ENCODE data around the gene SLC7A7. TPM values are rescaled to one million over a fixed set of nuclear protein-coding genes. Genes with fewer than 3 reads are reported as not detected.

Gene SLC7A7
- total RNA-seq, 4 donors from 2014 or later: 11.7 to 136 (median 44.0) TPM

DNA sequence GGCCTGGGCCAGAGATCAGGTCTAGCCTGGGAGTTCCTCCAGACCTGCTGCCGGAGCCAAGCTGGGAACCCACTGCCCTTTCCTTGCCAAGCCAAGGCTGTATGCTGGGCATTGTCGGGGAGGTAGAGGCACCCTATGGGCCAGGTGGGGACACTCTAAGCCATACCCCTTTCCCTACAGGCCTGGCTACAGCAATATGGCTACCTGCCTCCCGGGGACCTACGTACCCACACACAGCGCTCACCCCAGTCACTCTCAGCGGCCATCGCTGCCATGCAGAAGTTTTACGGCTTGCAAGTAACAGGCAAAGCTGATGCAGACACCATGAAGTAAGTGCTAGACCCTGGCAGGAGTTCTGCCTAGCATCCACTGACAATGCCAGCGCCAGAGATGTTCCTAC lies 26.1 kb upstream of the SLC7A7 start:
- TF ChIP-seq, protein P1, sequence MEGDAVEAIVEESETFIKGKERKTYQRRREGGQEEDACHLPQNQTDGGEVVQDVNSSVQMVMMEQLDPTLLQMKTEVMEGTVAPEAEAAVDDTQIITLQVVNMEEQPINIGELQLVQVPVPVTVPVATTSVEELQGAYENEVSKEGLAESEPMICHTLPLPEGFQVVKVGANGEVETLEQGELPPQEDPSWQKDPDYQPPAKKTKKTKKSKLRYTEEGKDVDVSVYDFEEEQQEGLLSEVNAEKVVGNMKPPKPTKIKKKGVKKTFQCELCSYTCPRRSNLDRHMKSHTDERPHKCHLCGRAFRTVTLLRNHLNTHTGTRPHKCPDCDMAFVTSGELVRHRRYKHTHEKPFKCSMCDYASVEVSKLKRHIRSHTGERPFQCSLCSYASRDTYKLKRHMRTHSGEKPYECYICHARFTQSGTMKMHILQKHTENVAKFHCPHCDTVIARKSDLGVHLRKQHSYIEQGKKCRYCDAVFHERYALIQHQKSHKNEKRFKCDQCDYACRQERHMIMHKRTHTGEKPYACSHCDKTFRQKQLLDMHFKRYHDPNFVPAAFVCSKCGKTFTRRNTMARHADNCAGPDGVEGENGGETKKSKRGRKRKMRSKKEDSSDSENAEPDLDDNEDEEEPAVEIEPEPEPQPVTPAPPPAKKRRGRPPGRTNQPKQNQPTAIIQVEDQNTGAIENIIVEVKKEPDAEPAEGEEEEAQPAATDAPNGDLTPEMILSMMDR (IDR thresholded peaks at IDR 0.05; ENCODE audit: low read depth): no peak

DNA sequence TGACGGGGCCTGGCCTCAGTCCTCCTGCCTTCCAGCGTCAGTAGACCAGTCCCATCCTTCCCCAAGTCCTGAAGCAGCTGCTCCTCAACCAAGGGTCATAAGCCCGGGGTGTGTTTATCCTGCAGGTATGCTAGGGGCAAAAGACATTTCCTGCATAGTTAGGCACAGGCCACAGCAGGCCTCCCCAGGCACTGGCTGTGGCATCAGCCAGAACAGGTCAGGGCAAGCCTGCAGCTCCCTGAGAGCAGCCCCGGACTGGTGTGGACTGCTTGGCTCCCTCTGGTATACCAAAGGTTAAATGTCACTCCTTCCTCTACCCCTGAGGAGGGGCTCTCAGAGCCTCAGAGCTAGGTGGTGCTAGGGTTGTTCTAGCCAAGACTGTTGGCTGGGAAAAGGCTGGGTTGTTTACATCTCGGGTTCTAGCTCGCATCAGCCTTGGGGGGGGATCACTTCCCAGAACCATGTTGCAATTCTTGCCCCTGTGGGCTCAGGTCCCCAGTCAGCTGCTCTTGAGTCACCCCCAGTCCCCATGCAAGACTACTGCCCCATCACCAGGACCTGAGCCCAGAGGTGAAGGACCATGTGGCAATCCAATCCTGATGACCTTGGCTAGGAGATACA lies 24.0 kb upstream of the SLC7A7 start:
- TF ChIP-seq, protein P1 (IDR thresholded peaks at IDR 0.05; ENCODE audit: low read depth): no peak

DNA sequence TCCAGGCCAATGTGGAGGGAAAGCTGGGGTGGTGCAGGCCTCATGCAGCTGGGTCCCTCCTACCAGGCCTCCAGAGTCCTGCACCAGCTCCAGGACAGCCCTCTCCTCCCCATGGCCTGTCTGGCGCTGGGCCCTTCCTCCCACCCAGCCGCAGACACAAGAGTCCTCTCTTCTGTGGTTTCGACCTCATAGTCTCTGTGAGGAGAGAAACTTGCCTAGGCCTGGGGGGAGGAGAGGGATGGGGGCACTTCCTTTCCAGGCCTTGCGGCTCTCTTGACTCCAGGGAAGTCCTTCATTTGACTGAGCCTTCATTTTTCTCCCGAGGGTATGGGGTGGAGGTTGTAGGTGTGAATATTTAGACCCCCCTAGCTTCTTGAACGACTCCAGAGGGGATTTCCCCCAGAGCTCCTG lies 23.4 kb upstream of the SLC7A7 start:
- TF ChIP-seq, protein P1 (IDR thresholded peaks at IDR 0.05; ENCODE audit: low read depth): no peak

DNA sequence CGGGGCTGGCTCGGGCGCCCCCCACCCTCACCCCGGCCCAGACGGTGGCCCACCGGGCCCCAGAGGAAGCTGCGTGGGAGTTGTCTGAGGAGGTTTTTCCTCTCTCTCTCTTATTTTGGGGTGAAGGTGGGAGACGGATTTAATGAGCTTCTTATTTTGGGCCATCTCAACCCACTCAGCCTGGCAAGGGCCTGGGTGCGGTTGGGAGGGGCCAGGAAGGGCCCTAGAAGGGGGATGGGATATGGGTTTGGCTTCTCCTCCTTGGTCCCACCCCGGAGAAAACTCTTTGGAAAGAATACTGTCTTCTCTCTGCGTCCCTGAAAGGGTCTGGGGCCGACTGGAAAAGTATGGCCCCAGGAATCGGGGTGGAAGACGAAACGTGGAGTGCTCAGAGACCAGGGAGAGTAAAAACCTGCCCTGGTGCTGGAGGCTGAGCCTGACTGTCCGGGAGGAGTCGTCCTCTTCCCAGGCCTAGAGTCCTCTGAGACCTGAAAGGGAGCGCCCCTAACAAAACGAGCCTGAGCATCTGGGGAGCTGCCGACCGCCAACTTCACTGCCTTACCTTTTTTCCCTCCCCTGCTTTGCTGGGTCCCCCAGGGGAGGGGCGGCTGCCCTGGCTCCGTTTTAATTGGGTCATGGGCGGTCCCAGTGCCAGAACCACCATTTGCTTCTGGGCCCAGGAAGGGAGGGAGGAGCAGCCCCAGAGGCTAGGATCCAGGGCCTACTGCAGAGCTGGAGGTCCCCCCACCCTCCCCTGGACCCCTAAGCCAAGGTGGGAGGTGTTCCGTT lies 22.7 kb upstream of the SLC7A7 start:
- TF ChIP-seq, protein P1 (IDR thresholded peaks at IDR 0.05; ENCODE audit: low read depth): no peak

DNA sequence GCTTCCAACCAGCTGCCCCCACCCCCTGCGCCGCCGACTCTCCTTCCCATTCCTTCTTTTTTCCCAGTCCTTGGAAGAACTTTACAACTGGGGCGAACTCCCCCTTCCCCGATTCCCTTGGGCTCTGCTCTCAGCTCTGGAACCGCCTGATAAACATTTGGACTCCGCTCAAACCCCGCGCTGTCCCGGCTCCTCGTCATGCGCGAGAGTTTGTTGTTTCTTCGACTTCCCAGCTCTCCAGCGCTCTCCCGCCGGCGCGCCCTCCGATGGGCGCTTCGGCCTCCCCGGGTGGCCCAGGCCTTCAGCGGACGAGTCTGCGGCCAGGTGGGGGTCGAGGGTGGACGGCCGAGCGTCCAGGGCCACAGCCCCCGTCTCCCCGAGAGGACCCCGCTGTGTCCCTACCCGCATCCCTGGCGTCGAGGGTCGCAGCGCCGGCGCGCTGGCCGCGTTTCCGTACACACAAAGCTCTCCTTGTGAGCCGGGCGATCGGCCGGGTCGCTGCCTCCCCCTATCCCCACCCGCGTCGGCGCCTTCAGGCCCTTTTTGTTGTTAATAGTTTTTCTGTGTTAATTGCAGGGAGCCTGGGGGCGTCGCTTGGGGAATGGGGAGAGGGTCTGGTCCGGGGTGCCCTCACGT lies 22.0 kb upstream of the SLC7A7 start:
- TF ChIP-seq, protein P1 (IDR thresholded peaks at IDR 0.05; ENCODE audit: low read depth): no peak

DNA sequence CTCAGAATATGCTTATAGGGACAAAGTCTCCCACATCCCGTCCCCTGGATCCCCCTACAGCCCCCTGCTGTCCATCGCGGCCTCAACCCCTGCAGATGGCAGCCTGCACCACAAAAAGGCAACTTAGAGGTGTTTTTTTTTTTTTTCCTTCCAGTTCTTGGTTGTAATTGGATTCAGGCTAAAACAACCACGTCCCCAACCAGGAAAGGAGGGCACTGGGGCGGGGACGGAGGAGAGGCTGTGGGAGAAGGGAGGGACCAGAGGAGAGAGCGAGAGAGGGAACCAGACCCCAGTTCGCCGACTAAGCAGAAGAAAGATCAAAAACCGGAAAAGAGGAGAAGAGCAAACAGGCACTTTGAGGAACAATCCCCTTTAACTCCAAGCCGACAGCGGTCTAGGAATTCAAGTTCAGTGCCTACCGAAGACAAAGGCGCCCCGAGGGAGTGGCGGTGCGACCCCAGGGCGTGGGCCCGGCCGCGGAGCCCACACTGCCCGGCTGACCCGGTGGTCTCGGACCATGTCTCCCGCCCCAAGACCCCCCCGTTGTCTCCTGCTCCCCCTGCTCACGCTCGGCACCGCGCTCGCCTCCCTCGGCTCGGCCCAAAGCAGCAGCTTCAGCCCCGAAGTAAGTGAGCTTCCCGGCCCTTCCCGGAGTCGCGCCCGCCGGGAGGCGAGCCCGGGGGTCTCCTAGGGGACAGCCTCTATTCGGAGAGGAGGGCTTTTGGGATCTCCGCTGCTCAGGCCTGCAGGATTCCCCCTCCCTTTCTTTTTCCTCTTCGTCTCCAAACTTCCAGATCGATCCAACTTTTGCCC lies 21.3 kb upstream of the SLC7A7 start, which contains the start of gene MMP14:
Gene MMP14 (plus strand): TSS at position 285 of the 813 bp plus-strand sequence. CDS start 233 bp downstream, at position 518.
- TF ChIP-seq, protein P1 (IDR thresholded peaks at IDR 0.05; ENCODE audit: low read depth): no peak

Data from subcutaneous adipose tissue (tissue), 4 donors.